GM12878 (cell line): ENCODE measurements around the gene SLC38A8. TPM values are rescaled to one million over a fixed set of nuclear protein-coding genes. Genes with fewer than 3 reads are reported as not detected.

ENCODE experiments used
- ATAC-seq: fragments of 200-7000 bp; cut with Tn5 transposase; 3 replicates; pipeline ENCODE4 v1.9.1; 2020; ENCODE audit warnings: mild to moderate bottlenecking, moderate library complexity
- BruUV-seq: library from RNA; stranded (reverse); fragments of 400-500 nt; replicated peaks from 2 replicates; lab custom pipeline; 2021; lab: Mats Ljungman, UMichigan
- CTCF ChIA-PET: fragments of 300-600 bp; sonication (Branson Sonifier 250); formaldehyde crosslinking; extraction: SDS; loops from one replicate; lab custom pipeline; 2021; ENCODE audit warnings: inconsistent platforms; lab: Yijun Ruan, JAX
- POLR2A ChIA-PET: fragments of 350-600 bp; formaldehyde crosslinking; extraction: SDS; loops from one replicate; lab custom pipeline; 2021; ENCODE audit warnings: inconsistent platforms; lab: Charles Lee
- RAD21 ChIA-PET: fragments of 300-600 bp; sonication (Branson Sonifier 250); formaldehyde crosslinking; loops from one replicate; lab custom pipeline; 2023; ENCODE audit warnings: antibody characterized with exemption; ENCODE audit not compliant: unreplicated experiment; lab: Charles Lee
- SMC1A ChIA-PET: fragments of 300-600 bp; sonication (Branson Sonifier 250); formaldehyde crosslinking; loops from one replicate; lab custom pipeline; 2023; ENCODE audit not compliant: unreplicated experiment, uncharacterized antibody; lab: Charles Lee
- DNase-seq: peaks from one replicate; pipeline ENCODE4 v3.0.0-alpha.2; 2011; ENCODE audit warnings: low read depth, low spot score
- FAIRE-seq: peaks from 3 replicates; lab custom pipeline; 2011; peaks lifted over from hg19 to GRCh38; lab: Jason Lieb, UNC
- H2AFZ ChIP-seq: 2 replicates; pipeline ENCODE4 v1.6.0; 2011; ENCODE audit warnings: low read depth, low read length, control low read depth; ENCODE audit not compliant: control insufficient read depth
- H3K27ac ChIP-seq: 2 replicates; pipeline ENCODE4 v1.5.1; 2011; ENCODE audit warnings: control low read depth; ENCODE audit not compliant: control insufficient read depth, insufficient read depth
- H3K27me3 ChIP-seq, 2 experiments: replicated peaks in 1 of 2; 2 replicates each; pipeline versions ENCODE4 v1.6.0 to v1.6.1; 2011; ENCODE audit warnings: low read length in 1 of 2; ENCODE audit not compliant: control insufficient read depth in 2 of 2, insufficient read depth in 2 of 2
- H3K36me3 ChIP-seq, 2 experiments: 2 replicates each; pipeline ENCODE4 v1.5.1; 2011; ENCODE audit warnings: low read length in 1 of 2; ENCODE audit not compliant: control insufficient read depth in 2 of 2, insufficient read depth in 2 of 2
- H3K4me1 ChIP-seq: 2 replicates; pipeline ENCODE4 v1.6.1; 2011; ENCODE audit warnings: mild to moderate bottlenecking, low read length, moderate library complexity, mixed read lengths; ENCODE audit not compliant: control insufficient read depth, insufficient read depth
- H3K4me2 ChIP-seq: 2 replicates; pipeline ENCODE4 v1.6.0; 2011; ENCODE audit warnings: control low read depth; ENCODE audit not compliant: control insufficient read depth, insufficient read depth
- H3K4me3 ChIP-seq: fragments of 200-600 bp; sonication (generic); 2 replicates; pipeline ENCODE4 v1.5.1; 2016
- H3K79me2 ChIP-seq: 2 replicates; pipeline ENCODE4 v1.6.0; 2011; ENCODE audit warnings: low read length; ENCODE audit not compliant: control insufficient read depth, insufficient read depth
- H3K9ac ChIP-seq: 2 replicates; pipeline ENCODE4 v1.8.0; 2011; ENCODE audit warnings: low read length, control low read depth, mixed read lengths; ENCODE audit not compliant: control insufficient read depth, insufficient read depth
- H3K9me3 ChIP-seq: replicated peaks from 3 replicates; pipeline ENCODE4 v1.5.1; 2011; ENCODE audit warnings: mild to moderate bottlenecking, low read length; ENCODE audit not compliant: control insufficient read depth, insufficient read depth
- H4K20me1 ChIP-seq: 2 replicates; pipeline ENCODE4 v1.6.0; 2011; ENCODE audit not compliant: control insufficient read depth, insufficient read depth
- ATF7 ChIP-seq: fragments of 450-650 bp; IDR thresholded peaks from 2 replicates; pipeline ENCODE4 v1.6.1; 2016; ENCODE audit warnings: low read depth, mild to moderate bottlenecking
- BCL3 ChIP-seq: IDR thresholded peaks from 2 replicates; pipeline ENCODE4 v1.6.1; 2011; ENCODE audit warnings: borderline replicate concordance, low read depth, mild to moderate bottlenecking, moderate library complexity, low read length; ENCODE audit not compliant: insufficient read depth, poor library complexity, severe bottlenecking
- CBX5 ChIP-seq: sonication (generic); IDR thresholded peaks from 2 replicates; pipeline ENCODE4 v1.6.1; 2016; ENCODE audit warnings: low read depth, moderate library complexity, mild to moderate bottlenecking, inconsistent platforms
- KAT2A ChIP-seq: conservative IDR thresholded peaks from 2 replicates; pipeline ENCODE4 v1.6.1; 2011; ENCODE audit warnings: low read depth, low read length; ENCODE audit not compliant: control insufficient read depth
- NFIC ChIP-seq: IDR thresholded peaks from 2 replicates; pipeline ENCODE4 v1.6.1; 2012; ENCODE audit warnings: low read depth, mild to moderate bottlenecking, inconsistent platforms, low read length, moderate library complexity
- NRF1 ChIP-seq: conservative IDR thresholded peaks from 2 replicates; pipeline ENCODE4 v1.6.1; 2011; ENCODE audit warnings: mild to moderate bottlenecking, low read depth, low read length, improper control_type of control experiment
- REST ChIP-seq: IDR thresholded peaks from 2 replicates; pipeline ENCODE4 v1.6.1; 2012; ENCODE audit warnings: mild to moderate bottlenecking, low read depth, low read length
- WGBS: methylation state at CpG from one replicate; pipeline ENCODE4 v1.1.6; 2016; ENCODE audit warnings: low lambda C conversion rate; ENCODE audit not compliant: insufficient replicate concordance, insufficient coverage; ENCODE audit errors: missing lambda C conversion rate; 5-methylcytosine and 5-hydroxymethylcytosine counted together
- in situ Hi-C: fragments of 300-500 bp; cut with MboI; formaldehyde crosslinking; loops from 9 replicates; pipeline ENCODE4 v1.14.3; 2018; ENCODE audit warnings: mixed read lengths
- intact Hi-C: fragments of 100-400 bp; cut with micrococcal nuclease; formaldehyde crosslinking; loops from one replicate; pipeline ENCODE4 v1.14.2; 2022; ENCODE audit not compliant: unreplicated experiment
- polyA plus RNA-seq, 11 experiments: library from polyadenylated mRNA; depleted of rRNA in 4 of 11; unstranded in 6 of 11; stranded (reverse) in 5 of 11; fragments of >200 nt; fragmentation: Nextera tagmentation in 4 of 11; fragmentation: Illumina TruSeq in 1 of 11; extraction: Ambion mirVana in 4 of 11; extraction: Trizol in 1 of 11; gene quantifications; 1 replicate in 1 of 11; 2 replicates in 10 of 11; pipeline versions ENCODE4 v1.2.1 to v1.2.3, GENCODE V29; 2011 to 2016; ENCODE audit warnings: inconsistent platforms in 2 of 11, missing spikeins in 2 of 11, low read depth in 1 of 11
- total RNA-seq, 4 experiments: library from RNA; depleted of rRNA in 3 of 4; stranded (reverse); fragments of >200 nt in 3 of 4; fragmentation: Illumina TruSeq in 1 of 4; extraction: Trizol in 1 of 4; gene quantifications; 2 replicates each; pipeline versions ENCODE4 v1.2.1 to v1.2.3, GENCODE V29; 2013 to 2021

Gene SLC38A8
- total and polyA plus RNA-seq, 10 of the 15 experiments (the other 5 are each of a cell fraction or from before 2014, with no cell fraction given) = not detected

GRCh38 chr16:84038469-84038868, 4.1 kb downstream of the SLC38A8 start:
- intact Hi-C loops = no loop called here
- no TSS peak for BruUV-seq
- SMC1A ChIA-PET = no interaction called here
- TF ChIP-seq CBX5 (no peak), KAT2A (no peak), NRF1 (no peak), ATF7 (no peak), BCL3 (no peak), REST (no peak), NFIC (no peak)
- TF ChIP-seq, all 136 proteins: peak for 0
- no peak overlapping the region for H3K4me3 ChIP-seq
- in situ Hi-C loops = no loop called here
- H3K27me3 ChIP-seq = no peaks in the 10 kb centered on the region; a peak in 3 of 4 replicates
- no peak overlapping the region for H3K9ac ChIP-seq
- H3K4me1 ChIP-seq = no peaks in the 10 kb centered on the region
- DNase-seq (no peak), ATAC-seq (no peak), FAIRE-seq (no peak)
- no peak overlapping the region for H3K27ac ChIP-seq
- H3K4me2 ChIP-seq = no peak overlapping the region
- RAD21 ChIA-PET = no interaction called here
- 70% methylated on average over 12 of the region's 12 CpGs for WGBS
- no peaks in the 10 kb centered on the region for H3K9me3 ChIP-seq
- H4K20me1 ChIP-seq = no peaks in the 10 kb centered on the region
- no peak overlapping the region for H2AFZ ChIP-seq
- CTCF ChIA-PET = no interaction called here
- POLR2A ChIA-PET = no interaction called here
- no peaks in the 10 kb centered on the region for H3K79me2 ChIP-seq
- no peaks in the 10 kb centered on the region for H3K36me3 ChIP-seq
